IMR-90 (cell line): ENCODE measurements around the gene CCDC170. TPM values are rescaled to one million over a fixed set of nuclear protein-coding genes. Genes with fewer than 3 reads are reported as not detected.

Experiments used
- ATAC-seq: fragments of 200-7000 bp; cut with Tn5 transposase; 2 replicates; pipeline ENCODE4 v1.9.1; 2020; ENCODE audit warnings: low read depth, mild to moderate bottlenecking, moderate library complexity
- BruUV-seq: library from RNA; stranded (reverse); fragments of 400-500 nt; replicated peaks from 2 replicates; lab custom pipeline; 2021; lab: Mats Ljungman, UMichigan
- CTCF ChIA-PET: fragments of 300-600 bp; formaldehyde crosslinking; extraction: SDS; loops from one replicate; lab custom pipeline; 2021; ENCODE audit warnings: antibody characterized with exemption; lab: Yijun Ruan, JAX
- POLR2A ChIA-PET: fragments of 300-600 bp; sonication (Branson Sonifier 250); formaldehyde crosslinking; loops from one replicate; lab custom pipeline; 2022; ENCODE audit warnings: antibody characterized with exemption; ENCODE audit not compliant: unreplicated experiment; lab: Charles Lee
- DNase-seq: peaks from one replicate; pipeline ENCODE4 v3.0.0; 2013
- H2AFZ ChIP-seq: replicated peaks from 2 replicates; pipeline ENCODE3; 2013; ENCODE audit warnings: low read length, mild to moderate bottlenecking; ENCODE audit not compliant: poor library complexity
- H2AK5ac ChIP-seq: 2 replicates; pipeline ENCODE4 v1.6.1; 2013; ENCODE audit warnings: low read depth, low read length, inconsistent platforms
- H2AK9ac ChIP-seq: replicated peaks from 2 replicates; pipeline ENCODE3; 2013; ENCODE audit warnings: mild to moderate bottlenecking, low read depth, low read length, moderate library complexity; ENCODE audit not compliant: poor library complexity
- H2BK120ac ChIP-seq: 2 replicates; pipeline ENCODE4 v1.6.1; 2013; ENCODE audit warnings: low read depth, low read length, inconsistent platforms
- H2BK15ac ChIP-seq: 3 replicates; pipeline ENCODE4 v1.6.1; 2013; ENCODE audit warnings: low read depth, low read length, inconsistent platforms
- H2BK20ac ChIP-seq: 2 replicates; pipeline ENCODE4 v1.6.1; 2013; ENCODE audit warnings: low read depth, mild to moderate bottlenecking, inconsistent platforms, low read length, moderate library complexity
- H2BK5ac ChIP-seq: 2 replicates; pipeline ENCODE4 v1.6.1; 2013; ENCODE audit warnings: mild to moderate bottlenecking, low read depth, low read length, inconsistent platforms; ENCODE audit not compliant: poor library complexity, severe bottlenecking
- H3K14ac ChIP-seq: replicated peaks from 2 replicates; pipeline ENCODE4 v1.6.1; 2013; ENCODE audit warnings: low read depth, low read length, inconsistent platforms
- H3K18ac ChIP-seq: 2 replicates; pipeline ENCODE4 v1.6.1; 2013; ENCODE audit warnings: low read depth, low read length, control low read depth
- H3K23ac ChIP-seq: 2 replicates; pipeline ENCODE4 v1.6.1; 2013; ENCODE audit warnings: low read depth, low read length, inconsistent platforms
- H3K27ac ChIP-seq: 2 replicates; pipeline ENCODE4 v1.5.1; 2013; ENCODE audit warnings: mild to moderate bottlenecking, control low read depth, low read length; ENCODE audit not compliant: insufficient read depth
- H3K27me3 ChIP-seq: 2 replicates; pipeline ENCODE4 v1.6.1; 2013; ENCODE audit warnings: low read length; ENCODE audit not compliant: control insufficient read depth, insufficient read depth
- H3K36me3 ChIP-seq: 2 replicates; pipeline ENCODE4 v1.6.1; 2013; ENCODE audit warnings: low read length, mixed read lengths; ENCODE audit not compliant: control insufficient read depth, insufficient read depth
- H3K4ac ChIP-seq: 2 replicates; pipeline ENCODE4 v1.6.1; 2013; ENCODE audit warnings: low read depth, low read length, inconsistent platforms
- H3K4me1 ChIP-seq: 2 replicates; pipeline ENCODE4 v1.6.1; 2013; ENCODE audit warnings: low read length, mixed read lengths; ENCODE audit not compliant: control insufficient read depth, insufficient read depth
- H3K4me2 ChIP-seq: 2 replicates; pipeline ENCODE4 v1.6.1; 2013; ENCODE audit warnings: low read depth, mild to moderate bottlenecking, control low read depth, low read length, moderate library complexity
- H3K4me3 ChIP-seq: 2 replicates; pipeline ENCODE4 v1.5.1; 2013; ENCODE audit warnings: low read depth, mild to moderate bottlenecking, control low read depth, low read length, moderate library complexity; ENCODE audit not compliant: insufficient read depth
- H3K56ac ChIP-seq: 2 replicates; pipeline ENCODE4 v1.6.1; 2013; ENCODE audit warnings: low read length, inconsistent platforms; ENCODE audit not compliant: insufficient read depth; ENCODE audit errors: extremely low read depth
- H3K79me1 ChIP-seq, 2 experiments: 2 replicates each; pipeline ENCODE4 v1.6.1; 2013; ENCODE audit warnings: low read length in 2 of 2, inconsistent platforms in 1 of 2, low read depth in 1 of 2
- H3K9ac ChIP-seq: 2 replicates; pipeline ENCODE4 v1.6.1; 2013; ENCODE audit warnings: low read depth, low read length, control low read depth
- H3K9me1 ChIP-seq: 2 replicates; pipeline ENCODE4 v1.6.1; 2013; ENCODE audit warnings: low read length, inconsistent platforms; ENCODE audit not compliant: insufficient read depth
- H3K9me3 ChIP-seq: 2 replicates; pipeline ENCODE4 v1.6.1; 2013; ENCODE audit warnings: low read length; ENCODE audit not compliant: control insufficient read depth, insufficient read depth
- H4K20me1 ChIP-seq: 2 replicates; pipeline ENCODE4 v1.6.1; 2013; ENCODE audit warnings: low read length, inconsistent platforms; ENCODE audit not compliant: insufficient read depth
- H4K5ac ChIP-seq: 2 replicates; pipeline ENCODE4 v1.6.1; 2013; ENCODE audit warnings: mild to moderate bottlenecking, low read depth, low read length, control low read depth
- H4K8ac ChIP-seq, 2 experiments: 2 replicates each; pipeline ENCODE4 v1.6.1; 2013; ENCODE audit warnings: low read depth in 2 of 2, low read length in 2 of 2, control low read depth in 1 of 2, inconsistent platforms in 1 of 2
- H4K91ac ChIP-seq: 2 replicates; pipeline ENCODE4 v1.6.1; 2013; ENCODE audit warnings: low read depth, low read length, inconsistent platforms; ENCODE audit not compliant: insufficient read depth
- BHLHE40 ChIP-seq: fragments of 150-350 bp; IDR thresholded peaks from 2 replicates; pipeline ENCODE4 v1.6.1; 2016; ENCODE audit warnings: mild to moderate bottlenecking, low read depth, low read length
- CEBPB ChIP-seq: IDR thresholded peaks from 2 replicates; pipeline ENCODE4 v1.6.1; 2012; ENCODE audit warnings: low read depth, low read length, improper control_type of control experiment
- CHD1 ChIP-seq: IDR thresholded peaks from 2 replicates; pipeline ENCODE4 v1.6.1; 2012; ENCODE audit warnings: low read depth, low read length, improper control_type of control experiment
- CTCF ChIP-seq: conservative IDR thresholded peaks from 2 replicates; pipeline ENCODE4 v1.5.1; 2012; ENCODE audit warnings: mild to moderate bottlenecking, low read depth, low read length, improper control_type of control experiment
- RAD21 ChIP-seq: IDR thresholded peaks from 2 replicates; pipeline ENCODE4 v1.6.1; 2012; ENCODE audit warnings: low read length, improper control_type of control experiment
- RFX5 ChIP-seq: IDR thresholded peaks from 2 replicates; pipeline ENCODE4 v1.8.0; 2012; ENCODE audit warnings: low read depth, mild to moderate bottlenecking, low read length, moderate library complexity
- dilution Hi-C: fragments of 300-500 bp; cut with HindIII; formaldehyde crosslinking; loops from one replicate; pipeline ENCODE4 v1.14.3; 2018; ENCODE audit warnings: low sequenced_read_pairs; ENCODE audit not compliant: unreplicated experiment
- in situ Hi-C: fragments of 300-500 bp; cut with MboI; formaldehyde crosslinking; loops from 3 replicates; pipeline ENCODE4 v1.14.3; 2019; ENCODE audit warnings: low sequenced_read_pairs, inconsistent platforms, mixed read lengths
- intact Hi-C: fragments of 100-400 bp; cut with micrococcal nuclease; formaldehyde crosslinking; loops from 2 replicates; pipeline ENCODE4 v1.10.0; 2022
- polyA plus RNA-seq, 3 experiments: library from polyadenylated mRNA; depleted of rRNA; stranded (reverse); fragments of >200 nt; gene quantifications; 2 replicates each; pipeline ENCODE4 v1.2.3, GENCODE V29; 2012; ENCODE audit warnings: low replicate concordance in 1 of 3
- total RNA-seq: library from RNA; depleted of rRNA; stranded (reverse); fragments of >200 nt; gene quantifications from 2 replicates; pipeline ENCODE4 v1.2.3, GENCODE V29; 2012

CCDC170 gene
- total and polyA plus RNA-seq, 2 of the 4 experiments (the other 2 are of a cell fraction) = 0.12 to 0.54 TPM

DNA sequence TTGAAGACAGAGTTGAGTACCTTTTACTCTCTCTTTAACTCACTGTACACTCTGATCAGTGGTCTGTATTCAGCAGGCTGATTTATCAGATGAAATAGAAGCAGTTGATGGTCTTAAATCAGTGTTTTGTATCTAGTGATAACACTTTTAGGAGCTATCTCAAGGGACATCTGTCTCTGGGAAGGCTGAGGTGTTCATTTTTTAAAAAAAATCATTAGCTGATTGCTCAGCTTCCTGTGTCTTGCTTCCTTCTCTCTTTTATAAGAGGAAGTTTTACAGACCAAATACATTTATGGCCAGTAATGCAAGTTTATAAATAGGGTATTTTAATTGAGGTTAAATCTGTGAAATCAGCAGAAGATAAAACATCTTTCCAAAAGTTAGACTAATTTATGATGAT is 12.0 kb upstream of the CCDC170 start:
- Histone ChIP-seq H3K27ac (no peak overlapping the region), H2AFZ (no peak overlapping the region)
- POLR2A ChIA-PET = interaction anchor here (0.7 kb wide), 1 partner anchor 96 kb away, joined by 3 read pairs; no protein-coding TSS in a partner anchor

More for the DNA sequence above, 12.0 kb upstream of the CCDC170 start:
- Histone ChIP-seq H3K4me1 (peaks cover 6% of the 10 kb centered on the region; the same call in 1 of the 2 replicates), H3K4me2 (no peak overlapping the region), H3K4ac (no peak overlapping the region), H2BK15ac (0 out of 3 replicates have a peak overlapping the region, but pooled peaks have one; percentile 14), H4K8ac (no peak overlapping the region; a peak in 1 of 4 replicates), H3K23ac (no peak overlapping the region), H3K36me3 (no peaks in the 10 kb centered on the region), H3K18ac (peak overlapping the region; percentile 81; the same call in 1 of the 2 replicates), H3K9me1 (0 out of 2 replicates have a peak, but pooled peaks cover 3% of the 10 kb centered on the region), H3K4me3 (no peak overlapping the region), H2BK120ac (no peak overlapping the region), H2BK20ac (no peak overlapping the region), H4K91ac (no peak overlapping the region), H3K79me1 (no peaks in the 10 kb centered on the region), H3K56ac (no peak overlapping the region), H3K9me3 (no peaks in the 10 kb centered on the region), H2AK5ac (no peak overlapping the region), H2AK9ac (no peak overlapping the region), H3K9ac (no peak overlapping the region), H3K14ac (no peak overlapping the region), H3K27me3 (no peaks in the 10 kb centered on the region), H4K20me1 (no peaks in the 10 kb centered on the region), H2BK5ac (peak overlapping the region; percentile 12), H4K5ac (peak overlapping the region; percentile 93; the same call in 1 of the 2 replicates)
- ATAC-seq (no peak), DNase-seq (no peak)
- CTCF ChIA-PET = interaction anchor here (1.7 kb wide), 1 partner anchor 41 kb away, joined by 3 read pairs; no protein-coding TSS in a partner anchor
- TF ChIP-seq RAD21 = no peak
- TF ChIP-seq CEBPB = no peak
- no peak for TF ChIP-seq RFX5
- TF ChIP-seq CHD1 = no peak
- TF ChIP-seq BHLHE40 = no peak
- no peak for TF ChIP-seq CTCF
- dilution Hi-C loops (no loop called here), intact Hi-C loops (no loop called here), in situ Hi-C loops (no loop called here)
- BruUV-seq = no TSS peak
